Metanephros (tissue), 1 donor: ENCODE measurements around the gene RBMY1A1. TPM values are rescaled to one million over a fixed set of nuclear protein-coding genes. Genes with fewer than 3 reads are reported as not detected.

Source experiments
- total RNA-seq: library from RNA; depleted of rRNA; stranded (reverse); fragments of >200 nt; gene quantifications from one replicate; pipeline ENCODE4 v1.2.3, GENCODE V29; 2014

Gene RBMY1A1
- total RNA-seq: not detected

GRCh38 chrY:21534579-21534978 lies at the start of gene RBMY1A1:
RBMY1A1 (plus strand) TSS chrY:21534879; CDS start chrY:21536892, 2,013 bp downstream.

GRCh38 chrY:21511038-21511437 lies 23.6 kb upstream of the RBMY1A1 start, which contains the start of gene RBMY1B:
RBMY1B (plus strand) TSS chrY:21511338; CDS start chrY:21513351, 2,013 bp downstream.

Other genes with a start within 250 kb of the RBMY1A1 start
- not detected for gene RBMY1B, start 23.5 kb upstream of the RBMY1A1 start, total RNA-seq